ENCODE results near the gene PCDHB11. TPM values are rescaled to one million over a fixed set of nuclear protein-coding genes. Genes with fewer than 3 reads are reported as not detected.
A peak's percentile ranks its signal among the peaks of the same experiment; 100 is the strongest.
"Not testable (repeated sequence)": the region's sequence is repeated elsewhere in the genome, so short reads cannot be mapped to it uniquely, and the experiment has no call there.

PCDHB11 gene
- total RNA-seq, 2 experiments from 2014 or later = not detected

GRCh38 chr5:141235922-141236321 is 36.5 kb downstream of the PCDHB11 start:
- H3K27ac Mint-ChIP-seq = peak overlapping the region; percentile 54
- peaks cover 27% of the 10 kb centered on the region for H3K9me3 Mint-ChIP-seq
- DNase-seq; POLR2A ChIA-PET; CTCF ChIA-PET; H3K4me3 Mint-ChIP-seq; H3K4me1 Mint-ChIP-seq; H3K36me3 Mint-ChIP-seq (ENCODE audit: low read depth): not testable (repeated sequence)
- H3K27me3 Mint-ChIP-seq = peaks cover 16% of the 10 kb centered on the region

- DNase-seq = no peak
- H3K4me3 Mint-ChIP-seq = peak overlapping the region; percentile 25
- no peak overlapping the region for H3K27ac Mint-ChIP-seq
- peaks cover 16% of the 10 kb centered on the region for H3K27me3 Mint-ChIP-seq
- ChIA-PET POLR2A (no interaction called here), CTCF (no interaction called here)
- peaks cover 24% of the 10 kb centered on the region for H3K9me3 Mint-ChIP-seq
- H3K36me3 Mint-ChIP-seq (ENCODE audit: low read depth) = peaks cover 4% of the 10 kb centered on the region
- no peaks in the 10 kb centered on the region for H3K4me1 Mint-ChIP-seq
These were observed 37.3 kb downstream of the PCDHB11 start for GRCh38 chr5:141236516-141237313.

DNA sequence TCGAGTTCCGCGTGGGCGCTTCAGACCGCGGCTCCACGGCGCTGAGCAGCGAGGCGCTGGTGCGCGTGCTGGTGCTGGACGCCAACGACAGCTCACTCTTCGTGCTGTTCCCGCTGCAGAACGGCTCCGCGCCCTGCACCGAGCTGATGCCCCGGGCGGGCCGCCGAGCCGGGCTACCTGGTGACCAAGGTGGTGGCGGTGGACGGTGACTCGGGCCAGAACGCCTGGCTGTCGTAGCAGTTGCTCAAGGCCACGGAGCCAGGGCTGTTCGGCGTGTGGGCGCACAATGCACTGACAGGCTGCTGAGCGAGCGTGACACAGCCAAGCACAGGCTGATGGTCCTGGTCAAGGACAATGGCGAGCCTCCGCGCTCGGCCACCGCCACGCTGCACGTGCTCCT is 42.1 kb downstream of the PCDHB11 start:
- DNase-seq = no peak
- H3K4me3 Mint-ChIP-seq = no peak overlapping the region
- no peak overlapping the region for H3K27ac Mint-ChIP-seq
- CTCF ChIA-PET = no interaction called here
- H3K9me3 Mint-ChIP-seq = peaks cover 46% of the 10 kb centered on the region
- peaks cover 10% of the 10 kb centered on the region for H3K27me3 Mint-ChIP-seq
- POLR2A ChIA-PET = no interaction called here
- H3K36me3 Mint-ChIP-seq (ENCODE audit: low read depth) = peaks cover 3% of the 10 kb centered on the region
- no peaks in the 10 kb centered on the region for H3K4me1 Mint-ChIP-seq

- Mint-ChIP-seq H3K4me3 (no peak within 1 kb of the TSS), H3K9me3 (peaks cover 60% of the 10 kb centered on the region), H3K36me3 (ENCODE audit: low read depth) (peaks cover 4% of the 10 kb centered on the region)
These were observed 45.9 kb downstream of the PCDHB11 start, which contains the start of gene PCDHB15 for GRCh38 chr5:141245250-141245717. Gene PCDHB15 (plus strand): TSS chr5:141245395. CDS start chr5:141245579, 184 bp downstream.

DNA sequence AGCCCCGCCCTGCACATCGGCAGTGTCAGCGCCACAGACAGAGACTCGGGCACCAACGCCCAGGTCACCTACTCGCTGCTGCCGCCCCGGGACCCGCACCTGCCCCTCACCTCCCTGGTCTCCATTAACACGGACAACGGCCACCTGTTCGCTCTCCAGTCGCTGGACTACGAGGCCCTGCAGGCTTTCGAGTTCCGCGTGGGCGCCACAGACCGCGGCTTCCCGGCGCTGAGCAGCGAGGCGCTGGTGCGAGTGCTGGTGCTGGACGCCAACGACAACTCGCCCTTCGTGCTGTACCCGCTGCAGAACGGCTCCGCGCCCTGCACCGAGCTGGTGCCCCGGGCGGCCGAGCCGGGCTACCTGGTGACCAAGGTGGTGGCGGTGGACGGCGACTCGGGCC is 47.5 kb downstream of the PCDHB11 start:
- H3K27ac Mint-ChIP-seq; H3K4me1 Mint-ChIP-seq; H3K36me3 Mint-ChIP-seq (ENCODE audit: low read depth); H3K27me3 Mint-ChIP-seq; POLR2A ChIA-PET; H3K4me3 Mint-ChIP-seq; DNase-seq: not testable (repeated sequence)
- H3K9me3 Mint-ChIP-seq = peaks cover 54% of the 10 kb centered on the region
- CTCF ChIA-PET = interaction anchor here (1.0 kb wide), 1 partner anchor 285 kb away, joined by 3 read pairs; no protein-coding TSS in a partner anchor

More at GRCh38 chr5:141245250-141245717, 45.9 kb downstream of the PCDHB11 start, which contains the start of gene PCDHB15:
- CTCF ChIA-PET = interaction anchor here (1.3 to 1.5 kb wide), 2 partner anchors 9 to 23 kb away, joined by 3 to 4 read pairs; partner anchors contain the start of gene PCDHB14
- POLR2A ChIA-PET = no interaction called here
- H3K4me1 Mint-ChIP-seq = no peaks in the 10 kb centered on the region
- H3K27me3 Mint-ChIP-seq = peaks cover 5% of the 10 kb centered on the region
- peak within 1 kb of the TSS; percentile 20 for H3K27ac Mint-ChIP-seq
- no peak for DNase-seq

- H3K4me1 Mint-ChIP-seq; POLR2A ChIA-PET; H3K27ac Mint-ChIP-seq; H3K4me3 Mint-ChIP-seq; CTCF ChIA-PET; H3K27me3 Mint-ChIP-seq; DNase-seq; H3K36me3 Mint-ChIP-seq (ENCODE audit: low read depth): not testable (repeated sequence)
- H3K9me3 Mint-ChIP-seq = peaks cover 58% of the 10 kb centered on the region
These were observed 48.0 kb downstream of the PCDHB11 start for GRCh38 chr5:141247434-141247833.

- ChIA-PET CTCF (interaction anchor here (0.7 kb wide), 1 partner anchor 332 kb away, joined by 4 read pairs; no protein-coding TSS in a partner anchor), POLR2A (no interaction called here)
- Mint-ChIP-seq H3K4me3 (no peak overlapping the region), H3K27me3 (no peaks in the 10 kb centered on the region), H3K9me3 (peaks cover 61% of the 10 kb centered on the region), H3K36me3 (ENCODE audit: low read depth) (peaks cover 4% of the 10 kb centered on the region), H3K4me1 (no peaks in the 10 kb centered on the region), H3K27ac (no peak overlapping the region)
- DNase-seq = no peak
These were observed 51.1 kb downstream of the PCDHB11 start for GRCh38 chr5:141250576-141250975.

Other genes with a start within 250 kb of the PCDHB11 start
- not detected for gene PCDHAC2, start 233.2 kb upstream of the PCDHB11 start, total RNA-seq
- gene PCDHB1, start 148.3 kb upstream of the PCDHB11 start, total RNA-seq = not detected
- gene PCDHB2, start 105.0 kb upstream of the PCDHB11 start, total RNA-seq = not detected
- not detected for gene PCDHB3, start 99.2 kb upstream of the PCDHB11 start, total RNA-seq
- gene PCDHB4, start 77.8 kb upstream of the PCDHB11 start, total RNA-seq = not detected
- gene PCDHB5, start 64.4 kb upstream of the PCDHB11 start, total RNA-seq = not detected
- gene PCDHB6, start 49.6 kb upstream of the PCDHB11 start, total RNA-seq = not detected
- not detected for gene PCDHB7, start 27.0 kb upstream of the PCDHB11 start, total RNA-seq
- not detected for gene PCDHB8, start 21.8 kb upstream of the PCDHB11 start, total RNA-seq
- gene PCDHB16, start 17.2 kb upstream of the PCDHB11 start, total RNA-seq = not detected
- gene PCDHB9, start 12.5 kb upstream of the PCDHB11 start, total RNA-seq = not detected
- not detected for gene PCDHB10, start 7.3 kb upstream of the PCDHB11 start, total RNA-seq
- not detected for gene PCDHB12, start 9.1 kb downstream of the PCDHB11 start, total RNA-seq
- gene PCDHB13, start 14.3 kb downstream of the PCDHB11 start, total RNA-seq = not detected
- not detected for gene PCDHB14, start 23.7 kb downstream of the PCDHB11 start, total RNA-seq
- not detected for gene PCDHB15, start 45.8 kb downstream of the PCDHB11 start, total RNA-seq
- gene SLC25A2, start 104.4 kb downstream of the PCDHB11 start, total RNA-seq = under 1 TPM; 0.42 to 0.52 TPM
- gene TAF7, start 121.2 kb downstream of the PCDHB11 start, total RNA-seq = 10 to 100 TPM; 62.1 to 63.3 TPM
- under 1 TPM; 0.04 to 0.05 TPM for gene PCDHGA1, start 130.9 kb downstream of the PCDHB11 start, total RNA-seq
- gene PCDHGA2, start 139.1 kb downstream of the PCDHB11 start, total RNA-seq = not detected
- gene PCDHGA3, start 144.2 kb downstream of the PCDHB11 start, total RNA-seq = not detected
- gene PCDHGB1, start 150.5 kb downstream of the PCDHB11 start, total RNA-seq = not detected
- not detected for gene PCDHGA4, start 155.4 kb downstream of the PCDHB11 start, total RNA-seq
- gene PCDHGB2, start 160.4 kb downstream of the PCDHB11 start, total RNA-seq = under 1 TPM; 0.08 to 0.10 TPM
- gene PCDHGA5, start 164.5 kb downstream of the PCDHB11 start, total RNA-seq = under 1 TPM in 1 of 2 experiments, not detected in 1; 0.05 TPM
- gene PCDHGB3, start 170.6 kb downstream of the PCDHB11 start, total RNA-seq = under 1 TPM in 1 of 2 experiments, not detected in 1; 0.12 TPM
- gene PCDHGA6, start 174.3 kb downstream of the PCDHB11 start, total RNA-seq = not detected
- not detected for gene PCDHGA7, start 183.1 kb downstream of the PCDHB11 start, total RNA-seq
- not detected for gene PCDHGB4, start 188.1 kb downstream of the PCDHB11 start, total RNA-seq
- not detected for gene PCDHGA8, start 193.0 kb downstream of the PCDHB11 start, total RNA-seq
- not detected for gene PCDHGB5, start 198.3 kb downstream of the PCDHB11 start, total RNA-seq
- not detected for gene PCDHGA9, start 203.2 kb downstream of the PCDHB11 start, total RNA-seq
- under 1 TPM in 1 of 2 experiments, not detected in 1; 0.04 TPM for gene PCDHGB6, start 208.4 kb downstream of the PCDHB11 start, total RNA-seq
- not detected for gene PCDHGA10, start 213.4 kb downstream of the PCDHB11 start, total RNA-seq
- gene PCDHGB7, start 218.1 kb downstream of the PCDHB11 start, total RNA-seq = under 1 TPM in 1 of 2 experiments, not detected in 1; 0.07 TPM
- gene PCDHGA11, start 221.4 kb downstream of the PCDHB11 start, total RNA-seq = not detected
- not detected for gene PCDHGA12, start 230.9 kb downstream of the PCDHB11 start, total RNA-seq